HG02885 (cell line): ENCODE data around the gene MUL1.

Experiments
- ATAC-seq: cut with Tn5 transposase; IDR thresholded peaks from one replicate; pipeline ENCODE4 v1.9.1; 2021; ENCODE audit warnings: mild to moderate bottlenecking; ENCODE audit not compliant: unreplicated experiment, poor library complexity

MUL1 gene

DNA sequence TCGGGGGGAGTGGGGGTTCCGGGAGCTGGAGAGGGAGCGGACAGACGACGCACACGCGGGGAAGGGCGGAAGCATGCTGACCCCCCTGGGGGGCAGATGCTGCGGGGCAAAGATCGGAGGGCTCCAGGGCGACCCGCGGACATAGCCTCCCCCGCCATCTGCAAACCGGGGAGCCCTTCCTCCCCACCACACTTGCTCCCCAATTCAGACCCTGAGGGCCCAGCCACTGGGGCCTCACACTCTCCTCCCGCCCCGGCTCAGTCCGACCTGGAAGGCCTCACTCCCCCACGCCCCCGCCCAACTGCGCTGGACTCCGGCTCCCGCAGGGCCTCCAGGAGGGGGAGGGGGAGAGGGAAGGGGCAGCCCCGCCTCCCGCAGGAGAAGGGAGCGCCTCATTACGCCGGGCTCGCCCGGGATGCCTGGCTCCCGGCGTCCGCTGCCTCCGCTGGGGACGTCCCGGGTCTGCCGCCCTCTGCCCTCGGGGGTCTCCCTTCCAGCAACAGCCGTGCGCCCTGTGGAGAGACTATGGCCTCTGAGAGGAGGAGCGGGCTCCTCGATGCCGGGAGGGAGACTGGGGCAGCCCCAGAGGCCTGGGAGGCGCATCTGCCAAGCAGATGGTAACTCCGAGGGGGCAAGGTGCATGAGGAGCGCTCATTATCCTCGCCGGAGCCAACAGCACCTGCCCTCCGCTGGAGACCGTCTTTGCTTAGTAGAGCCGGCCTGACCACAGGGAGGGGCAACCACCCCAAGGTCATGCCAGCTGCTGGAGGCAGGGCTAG, 21.3 kb downstream of the MUL1 start:
- ATAC-seq, result no peak

DNA sequence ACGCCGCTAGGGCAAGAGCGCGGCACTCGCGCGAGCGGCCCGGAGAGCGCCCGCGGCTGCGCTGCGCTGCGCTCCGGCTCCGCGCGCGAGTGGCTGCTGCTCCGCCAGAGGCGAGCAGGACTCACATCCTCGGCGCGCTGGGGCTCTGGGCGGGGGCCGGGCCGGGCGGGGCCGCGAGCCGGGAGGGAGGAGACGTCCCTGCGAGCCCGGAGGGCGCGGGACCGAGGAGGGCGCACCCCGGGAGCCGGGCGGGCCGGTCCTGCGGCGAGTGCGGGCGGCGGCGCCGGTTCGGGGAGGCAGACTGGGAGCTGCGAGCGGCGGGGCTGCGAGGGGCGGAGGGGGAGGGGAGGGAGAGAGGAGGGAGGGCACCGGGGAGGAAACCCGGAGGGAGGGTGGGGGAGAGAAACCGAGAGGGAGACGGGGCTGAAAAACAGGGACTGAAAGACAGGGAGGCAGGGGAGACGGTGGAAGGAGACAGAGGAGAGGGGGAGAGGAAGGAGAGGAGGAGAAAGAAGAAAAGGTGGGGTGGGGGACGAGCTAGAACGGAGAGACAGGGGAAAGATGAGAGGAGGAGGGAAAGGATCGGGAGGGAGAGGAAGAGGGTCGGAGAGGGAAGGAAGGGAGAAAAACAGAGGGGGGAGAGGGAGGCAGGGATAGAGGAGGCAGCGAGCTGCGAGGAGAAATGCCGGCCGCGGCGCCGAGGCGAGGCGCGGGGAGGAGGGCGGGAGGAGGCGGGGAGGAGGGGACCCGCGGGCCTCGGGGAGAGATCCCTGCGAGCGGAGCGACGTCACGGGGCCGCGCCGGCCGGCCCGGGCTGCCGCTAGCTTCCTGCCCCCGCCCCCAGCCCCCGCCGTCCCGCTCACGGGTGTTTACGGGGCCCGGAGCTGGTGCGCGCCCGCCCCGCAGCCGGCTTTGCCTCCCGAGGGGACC, 22.2 kb downstream of the MUL1 start, which contains the start of gene CAMK2N1:
Gene CAMK2N1, minus strand, starts transcription at position 684 of the 930 bp plus-strand sequence. CDS start 831 bp downstream, outside the sequence.
- no peak for ATAC-seq

DNA sequence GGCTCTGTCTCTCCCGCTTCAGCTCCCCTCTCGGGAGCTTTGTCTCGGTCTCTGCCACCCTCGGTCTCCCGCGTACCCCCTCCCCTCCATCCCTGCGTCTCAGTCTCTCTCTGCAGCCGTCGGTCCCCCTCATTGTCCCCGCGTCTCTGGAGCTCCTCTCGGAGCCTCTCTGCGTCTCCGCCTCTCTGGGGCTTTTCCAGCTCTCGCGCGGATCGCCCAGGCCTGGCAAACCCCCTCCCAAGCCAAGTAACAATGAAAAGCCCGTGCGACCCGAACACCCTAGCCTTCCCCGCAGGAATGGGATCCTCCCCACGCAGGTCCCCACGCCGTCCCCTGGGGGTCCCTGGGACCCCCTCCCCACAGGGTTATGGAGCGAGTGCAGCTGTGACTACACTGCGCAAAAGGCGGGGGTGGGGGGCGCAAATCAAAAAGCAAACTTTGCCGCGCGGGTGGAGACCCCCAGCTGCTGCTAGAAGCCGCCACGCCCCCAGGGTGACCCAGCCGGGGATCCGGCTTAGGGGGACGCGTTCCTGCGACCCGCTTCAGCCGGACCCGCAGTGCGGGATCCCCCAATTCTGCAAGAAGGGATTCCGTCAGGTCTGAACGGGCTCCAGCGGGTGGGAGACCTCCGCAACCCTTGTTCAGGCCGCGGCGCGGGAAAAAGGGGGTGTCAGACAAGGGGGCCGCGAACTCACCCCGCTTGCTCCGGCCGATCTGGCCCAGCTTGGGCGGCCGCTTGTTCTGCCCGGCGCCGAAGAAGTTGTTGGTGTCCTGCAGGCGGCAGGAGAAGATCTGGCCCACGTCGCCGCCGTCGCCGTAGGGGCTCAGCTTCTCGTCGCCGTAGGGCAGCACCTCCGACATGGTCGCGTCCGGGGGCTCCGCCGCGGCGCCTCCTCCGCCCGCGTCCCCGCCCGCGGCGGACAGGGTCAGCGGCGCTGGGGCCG, 23.2 kb downstream of the MUL1 start:
- ATAC-seq, result no peak

DNA sequence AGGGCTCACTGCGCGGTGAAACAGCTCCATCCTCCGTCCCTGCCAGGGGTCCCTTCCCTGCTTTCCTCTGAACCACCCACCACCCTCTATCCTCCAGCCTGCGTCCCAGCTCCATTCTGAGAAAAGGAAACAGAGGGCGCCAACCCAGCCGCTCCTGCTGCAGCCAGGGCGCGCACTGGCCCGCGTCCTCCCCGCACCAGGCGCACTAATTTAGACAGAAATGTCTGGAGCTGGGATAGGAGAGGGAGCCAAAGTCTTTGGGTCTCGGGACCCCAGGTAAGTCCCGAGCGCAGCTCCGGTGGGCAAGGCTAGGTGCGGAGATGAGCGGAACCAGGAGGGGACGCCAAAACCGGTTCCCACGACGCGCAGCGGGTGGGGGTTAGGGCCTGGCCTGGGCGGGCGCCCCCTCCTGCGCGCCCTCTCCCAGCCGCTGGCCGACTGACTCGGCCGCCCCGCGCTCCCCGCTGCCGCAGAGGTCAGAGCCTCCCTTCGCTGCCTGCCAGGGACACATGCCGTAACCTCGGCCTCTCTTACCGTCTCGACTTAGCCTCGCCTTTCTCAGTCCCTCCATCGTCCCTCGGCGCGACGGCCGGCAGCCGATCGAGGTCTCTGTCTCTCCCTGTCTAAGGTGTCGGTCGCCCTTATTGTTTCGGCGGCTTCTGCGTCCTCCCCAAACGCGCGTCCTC, 24.0 kb downstream of the MUL1 start:
- no peak for ATAC-seq

DNA sequence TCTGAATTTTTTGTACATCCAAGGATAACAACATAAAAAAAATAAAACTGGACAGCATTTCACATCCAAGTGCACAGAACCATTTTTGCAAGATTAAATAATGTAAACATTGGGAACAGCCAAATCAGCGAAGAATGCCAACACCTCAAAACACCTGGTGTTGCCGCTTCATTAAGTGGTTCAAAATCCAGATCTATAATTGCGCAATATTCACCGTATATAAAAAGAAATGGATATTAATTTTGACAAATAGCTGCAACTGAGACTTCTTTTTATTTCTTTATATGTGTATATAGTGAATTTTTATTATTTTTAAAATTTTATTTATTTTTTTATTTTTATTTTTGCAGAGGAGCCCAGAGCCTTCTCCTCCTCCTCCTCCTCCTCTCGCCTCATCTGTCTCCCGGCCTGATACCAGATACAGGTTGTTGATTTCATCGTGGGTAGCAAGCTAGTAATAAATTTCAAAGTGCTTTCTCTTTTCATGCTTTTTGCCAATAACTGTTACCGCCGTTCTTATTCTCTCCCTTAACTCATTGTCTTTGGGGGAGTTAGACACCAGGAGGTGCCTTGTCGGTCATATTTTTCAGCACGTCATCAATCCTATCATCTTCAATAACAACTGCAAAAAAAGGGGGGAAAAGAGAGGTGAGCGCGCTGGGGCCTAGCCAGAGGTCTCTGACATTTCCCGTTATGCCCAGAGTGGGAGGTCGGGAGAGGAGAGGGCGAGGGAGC, 24.7 kb downstream of the MUL1 start:
- ATAC-seq, result no peak

DNA sequence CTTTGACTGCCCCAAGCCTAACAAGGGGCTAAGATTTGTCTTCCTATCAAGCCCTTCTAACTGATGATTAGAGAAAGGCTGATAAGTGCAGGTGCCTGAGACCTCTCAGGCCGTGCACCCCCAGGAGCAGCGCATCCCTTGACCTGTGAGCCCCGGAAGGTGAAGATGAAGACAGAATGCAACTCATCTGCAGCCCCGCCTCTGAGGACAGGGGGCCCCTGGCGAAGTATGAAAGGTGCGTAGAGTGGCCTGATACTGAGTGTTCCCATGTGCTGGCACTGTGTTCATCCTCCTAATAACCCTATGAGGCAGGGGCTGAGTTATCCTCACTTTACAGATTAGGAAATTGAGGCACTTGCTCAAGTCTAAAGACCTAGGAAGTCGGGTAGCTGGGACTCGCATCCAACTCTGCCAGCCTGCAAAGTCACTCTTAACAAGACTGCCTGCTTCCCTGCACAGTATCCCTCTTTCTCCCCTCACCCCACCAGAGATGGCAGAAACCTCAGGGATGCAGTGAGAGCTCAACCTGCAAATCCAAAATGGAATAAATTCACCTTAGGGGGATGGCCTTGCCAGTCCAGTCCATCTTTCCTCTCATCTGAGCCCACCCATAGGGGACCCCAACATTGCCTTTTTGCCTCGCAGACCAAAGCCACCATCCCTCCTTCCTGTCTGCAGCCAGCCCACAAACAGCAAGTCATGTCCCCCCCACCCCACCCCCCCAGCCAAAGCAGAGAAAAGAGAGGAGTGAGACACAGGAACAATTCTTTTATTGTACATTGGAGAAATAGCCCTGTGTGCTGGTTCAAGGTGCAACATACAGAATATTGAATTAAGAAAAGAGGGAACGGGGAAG, 26.1 kb downstream of the MUL1 start:
- no peak for ATAC-seq

DNA sequence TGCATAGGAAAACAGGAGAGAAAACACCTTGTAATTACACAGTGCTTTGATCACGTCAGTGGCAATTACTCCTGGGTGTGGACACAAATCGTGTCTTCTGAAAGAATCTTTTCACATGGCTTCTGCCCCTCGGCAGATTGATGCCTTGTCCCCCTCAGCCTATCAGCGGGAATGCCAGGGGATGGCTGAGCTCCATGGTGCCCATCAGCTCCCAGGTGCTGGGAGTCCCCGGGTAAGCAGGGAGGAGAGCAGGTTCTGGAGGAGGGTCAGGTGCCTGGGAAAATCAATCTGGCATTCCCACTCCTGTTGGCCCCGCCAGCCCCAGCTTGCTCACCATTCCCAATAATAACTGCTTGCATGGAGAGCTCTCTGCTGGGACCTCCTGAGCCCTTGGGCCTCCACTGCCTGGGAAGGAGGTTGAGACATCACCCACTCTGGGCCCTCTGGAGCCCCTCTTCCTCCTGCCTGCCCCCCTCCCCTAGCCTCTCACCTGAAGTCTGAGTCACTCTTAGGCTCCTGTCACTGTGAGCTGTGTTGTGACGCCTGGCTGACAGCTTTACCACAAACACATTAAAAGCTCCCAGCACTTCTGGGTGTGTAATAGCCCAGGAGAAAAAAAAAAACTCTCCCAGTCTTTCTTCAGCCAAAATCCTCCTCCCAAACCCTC, 26.9 kb downstream of the MUL1 start:
- no peak for ATAC-seq

DNA sequence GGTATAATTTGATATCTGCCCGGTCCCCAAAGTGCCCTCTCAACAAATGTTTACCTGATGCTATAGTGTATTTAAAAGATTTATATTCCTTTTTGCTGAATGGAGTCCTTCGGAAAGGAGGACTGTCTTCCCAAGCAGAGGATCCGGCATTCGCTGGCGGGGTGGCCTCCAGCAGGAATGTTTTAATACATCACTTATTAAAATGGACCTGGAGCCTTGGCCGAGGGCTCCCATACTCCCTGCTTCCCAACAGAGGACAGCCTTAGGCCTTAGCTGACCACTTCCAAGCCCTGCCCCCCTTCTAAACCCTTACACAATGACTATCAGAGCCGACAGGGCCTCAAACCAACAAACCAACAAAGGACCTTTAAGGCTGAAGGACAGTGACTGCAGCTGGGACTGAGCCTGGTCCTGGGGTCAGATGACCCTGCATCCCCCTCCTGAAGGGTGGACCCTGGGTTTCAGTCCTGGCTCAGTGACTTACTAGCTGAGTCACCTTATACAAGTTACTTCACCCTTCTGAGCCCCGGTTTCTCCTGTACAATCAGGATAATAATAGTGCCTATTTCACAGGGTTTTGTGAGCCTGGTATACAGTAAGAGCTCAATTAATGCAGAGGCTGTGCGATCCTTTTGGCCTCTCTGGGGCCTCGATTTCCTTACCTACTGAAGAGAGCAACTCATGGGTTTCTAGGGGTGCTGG, 27.6 kb downstream of the MUL1 start:
- ATAC-seq, result no peak

DNA sequence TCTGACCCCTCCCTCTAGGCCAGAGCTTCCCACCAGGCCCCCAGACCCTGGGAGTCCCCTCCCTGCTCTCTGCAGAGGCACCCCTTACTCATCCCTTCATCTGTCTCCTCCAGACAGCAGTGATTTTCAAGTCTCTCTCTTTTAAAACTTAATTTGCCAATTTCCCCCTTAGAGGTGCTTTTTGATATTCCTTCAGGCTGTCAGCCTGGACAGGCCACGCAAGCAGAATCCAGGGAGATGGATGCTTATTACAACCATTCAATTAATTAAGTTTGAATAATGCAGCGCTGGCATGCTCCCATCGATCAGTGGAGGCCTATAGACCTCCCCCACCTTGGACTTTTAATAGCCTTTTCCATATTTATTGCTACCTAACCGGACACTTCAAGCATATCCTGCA, 28.1 kb downstream of the MUL1 start:
- ATAC-seq, result no peak

DNA sequence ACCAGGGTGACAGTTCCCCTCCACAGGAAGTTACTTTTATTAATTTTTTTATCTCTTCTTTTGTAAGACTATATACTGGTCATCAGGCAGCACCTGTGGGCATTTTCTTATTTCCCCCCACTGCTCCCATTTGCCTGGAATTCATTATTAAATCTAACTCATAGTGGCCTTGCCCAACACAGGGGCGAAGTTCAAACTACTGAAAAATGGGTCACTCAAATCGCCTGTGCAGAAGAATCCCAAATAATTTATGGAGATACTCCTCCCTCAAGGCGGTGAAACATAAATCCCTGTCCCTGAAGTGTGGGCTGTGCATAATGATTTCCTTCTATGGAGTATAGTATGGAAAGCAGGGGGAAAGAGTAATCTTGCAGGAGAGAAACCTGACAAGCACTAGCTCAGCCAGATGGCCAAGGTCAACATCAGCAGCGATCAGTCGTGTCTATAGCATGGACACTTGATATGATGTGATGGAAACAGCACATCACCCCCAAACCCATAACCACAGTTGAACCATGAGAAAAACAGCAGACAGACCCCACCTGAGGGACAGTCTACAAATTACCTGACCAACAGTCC, 29.8 kb downstream of the MUL1 start:
- no peak for ATAC-seq

DNA sequence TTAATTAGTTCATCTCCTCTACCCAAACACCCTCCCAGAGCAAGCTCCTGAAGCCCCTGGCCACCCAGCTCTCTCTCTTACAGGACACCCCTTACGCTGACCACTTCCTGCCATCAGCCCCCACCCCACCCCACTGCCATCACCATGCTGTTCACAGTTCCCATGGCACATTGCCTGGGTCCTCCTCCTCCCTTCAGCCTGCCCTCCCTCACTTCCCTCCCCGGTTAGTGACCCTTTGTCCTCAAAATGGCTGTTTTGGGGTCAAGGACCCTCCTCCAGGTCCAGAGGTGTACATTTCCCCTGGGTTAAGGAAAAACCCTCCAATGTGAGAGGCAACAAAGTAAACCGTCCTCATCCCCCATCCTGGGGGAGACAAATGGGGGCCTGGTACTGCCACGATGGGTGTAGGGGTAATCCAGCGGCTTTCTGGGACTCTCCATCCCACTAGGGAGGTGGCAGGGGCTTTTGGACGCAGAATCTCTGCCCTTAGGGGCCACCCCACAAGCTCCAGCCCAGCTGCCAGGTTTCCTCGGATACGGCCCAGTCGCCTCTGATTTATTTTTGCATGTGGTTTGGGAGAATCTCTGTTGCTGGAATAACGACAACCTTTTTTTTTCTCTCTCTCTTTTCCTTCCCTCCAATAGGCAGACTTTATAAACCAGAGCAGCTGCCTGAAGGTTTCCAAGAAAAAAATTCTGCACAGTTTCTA, 30.4 kb downstream of the MUL1 start:
- no peak for ATAC-seq

DNA sequence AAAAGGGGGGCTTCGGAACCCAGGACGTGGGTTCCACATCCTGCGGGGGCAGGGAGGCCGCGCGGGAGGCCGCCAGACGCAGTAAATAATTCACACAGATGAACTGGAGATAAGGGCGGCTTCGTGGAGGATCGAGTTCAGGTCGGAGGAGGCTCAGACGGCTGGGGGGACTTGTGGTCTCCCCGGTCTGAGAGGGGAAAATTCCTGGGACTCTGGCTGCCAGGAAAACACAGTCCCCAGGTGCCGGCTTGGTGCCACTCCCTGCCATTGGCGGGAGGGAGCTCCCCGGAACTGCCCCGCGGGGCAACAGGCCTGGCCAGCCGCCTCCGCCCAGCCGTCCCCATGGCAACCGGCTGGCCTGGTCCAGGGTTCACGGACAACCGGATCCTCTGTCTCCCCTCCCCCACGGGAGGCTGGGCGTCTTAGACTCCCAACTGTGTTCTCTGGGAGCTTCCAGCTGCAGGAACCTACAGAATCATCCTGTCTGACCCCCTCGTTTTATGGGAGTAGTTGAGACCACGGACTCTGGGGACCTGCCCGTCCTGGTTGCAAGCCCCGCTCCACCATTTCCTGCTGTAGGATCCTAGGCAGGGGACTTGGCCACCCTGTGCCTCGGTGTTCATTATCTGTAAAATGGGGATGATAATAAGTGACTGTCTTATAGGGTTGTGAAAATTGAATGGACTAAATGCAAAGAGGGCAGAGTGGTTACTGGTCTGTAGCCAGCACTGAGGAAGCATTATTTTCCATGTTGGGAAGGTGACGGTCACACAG, 31.5 kb downstream of the MUL1 start:
- ATAC-seq, result no peak

DNA sequence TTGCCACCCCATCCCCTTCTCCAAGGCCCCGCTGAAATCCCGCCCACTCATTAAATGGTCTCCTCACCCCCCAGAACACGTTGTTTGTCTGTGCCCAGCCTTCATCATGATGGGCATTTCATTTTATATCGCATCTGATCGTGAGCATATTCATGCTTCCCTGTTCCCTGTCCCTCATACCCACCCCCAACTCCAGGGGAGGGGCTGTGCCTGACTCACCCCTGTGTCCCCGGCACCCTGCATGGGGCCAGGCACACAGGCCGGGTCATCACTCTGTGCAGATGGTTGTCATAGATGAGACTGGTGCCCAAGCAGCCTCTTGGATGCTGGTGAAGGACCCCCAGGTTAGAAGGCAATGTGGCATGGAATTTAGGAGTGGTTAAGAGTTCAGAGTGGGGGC, 33.0 kb downstream of the MUL1 start:
- ATAC-seq, result no peak

DNA sequence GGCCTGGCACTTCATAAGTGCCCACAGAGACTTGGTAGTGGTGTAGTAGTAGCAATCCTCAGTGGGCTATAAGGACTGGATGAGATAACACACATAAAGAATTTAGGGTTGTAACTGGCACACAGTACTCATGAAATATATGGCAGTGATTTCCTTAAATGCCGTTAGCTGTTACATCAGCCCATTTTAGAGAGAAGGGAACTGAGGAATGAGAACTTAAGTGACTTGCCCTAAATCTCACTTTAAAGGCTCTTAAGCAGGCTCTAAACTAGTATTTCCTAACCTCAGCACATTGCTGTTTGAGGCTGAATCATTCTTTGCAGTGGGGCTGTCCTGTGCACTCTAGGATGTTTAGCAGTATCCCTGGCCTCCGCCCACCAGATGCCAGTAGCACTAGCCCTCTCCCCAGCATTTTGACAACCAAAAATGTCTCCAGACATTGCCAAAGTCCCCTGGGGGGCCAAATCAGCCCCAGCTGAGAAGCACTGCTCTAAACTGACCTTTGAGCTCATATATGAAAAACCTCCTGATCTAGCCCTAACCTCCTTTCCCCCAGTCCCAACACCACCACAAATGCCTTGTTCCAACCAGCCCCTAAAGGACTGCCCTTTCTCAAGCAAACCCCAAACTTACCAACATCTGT, 33.5 kb downstream of the MUL1 start:
- ATAC-seq, result no peak

DNA sequence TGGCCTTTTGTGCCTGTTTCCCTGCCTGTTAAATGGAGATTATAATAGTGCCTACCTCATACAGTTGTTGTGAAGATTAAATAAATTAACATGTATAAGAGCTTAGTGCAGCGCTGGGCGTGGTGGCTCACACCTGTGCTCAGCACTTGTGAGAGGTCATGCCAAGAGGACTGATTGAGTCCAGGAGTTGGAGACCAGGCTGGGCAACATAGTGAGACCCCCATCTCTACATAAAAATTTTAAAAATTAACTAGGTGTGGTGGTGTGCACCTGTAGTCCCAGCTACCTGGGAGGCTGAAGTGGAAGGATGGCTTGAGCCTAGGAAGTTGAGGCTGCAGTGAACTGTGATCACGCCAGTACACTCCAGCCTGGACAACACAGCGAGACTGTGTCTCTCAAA, 34.1 kb downstream of the MUL1 start:
- no peak for ATAC-seq
